HEK293 (cell line): ENCODE data around the gene MYOM1.

Source experiments
- GLIS1 ChIP-seq: fragments of 450-650 bp; formaldehyde crosslinking; IDR thresholded peaks from 2 replicates; pipeline ENCODE4 v1.5.1; 2016; ENCODE audit warnings: missing biosample characterization, missing genetic modification characterization
- MYNN ChIP-seq: fragments of 450-650 bp; formaldehyde crosslinking; IDR thresholded peaks from 2 replicates; pipeline ENCODE4 v1.5.1; 2016; ENCODE audit warnings: missing biosample characterization, missing genetic modification characterization, borderline replicate concordance
- REPIN1 ChIP-seq: fragments of 450-650 bp; formaldehyde crosslinking; IDR thresholded peaks from 2 replicates; pipeline ENCODE4 v1.5.1; 2017; ENCODE audit warnings: missing biosample characterization, missing genetic modification characterization, low read depth
- REST ChIP-seq: fragments of 450-650 bp; formaldehyde crosslinking; IDR thresholded peaks from 2 replicates; pipeline ENCODE4 v1.5.1; 2016; ENCODE audit warnings: missing biosample characterization, missing genetic modification characterization
- ZNF510 ChIP-seq: fragments of 450-650 bp; formaldehyde crosslinking; IDR thresholded peaks from 2 replicates; pipeline ENCODE4 v1.5.1; 2018; ENCODE audit warnings: mild to moderate bottlenecking, missing genetic modification characterization, missing biosample characterization; ENCODE audit not compliant: insufficient replicate concordance
- ZNF654 ChIP-seq: fragments of 450-650 bp; formaldehyde crosslinking; IDR thresholded peaks from 2 replicates; pipeline ENCODE4 v1.5.1; 2016; ENCODE audit warnings: low read depth, missing biosample characterization, missing genetic modification characterization
- ZSCAN18 ChIP-seq: fragments of 450-650 bp; formaldehyde crosslinking; IDR thresholded peaks from 2 replicates; pipeline ENCODE4 v1.5.1; 2016; ENCODE audit warnings: missing biosample characterization, missing genetic modification characterization
- TF ChIP-seq, protein P1 (sequence below): fragments of 450-650 bp; formaldehyde crosslinking; IDR thresholded peaks from 2 replicates; pipeline ENCODE4 v1.5.1; 2016; ENCODE audit warnings: missing biosample characterization, missing genetic modification characterization
- TF ChIP-seq, protein P2 (sequence below): fragments of 450-650 bp; formaldehyde crosslinking; IDR thresholded peaks from 2 replicates; pipeline ENCODE4 v1.5.1; 2016; ENCODE audit warnings: missing biosample characterization, missing genetic modification characterization
- TF ChIP-seq, protein P3 (sequence below): fragments of 450-650 bp; formaldehyde crosslinking; IDR thresholded peaks from 2 replicates; pipeline ENCODE4 v1.5.1; 2016; ENCODE audit warnings: missing biosample characterization, missing genetic modification characterization
- TF ChIP-seq, protein P4 (sequence below): fragments of 450-650 bp; formaldehyde crosslinking; IDR thresholded peaks from 2 replicates; pipeline ENCODE4 v1.5.1; 2017; ENCODE audit warnings: missing biosample characterization, missing genetic modification characterization
- TF ChIP-seq, protein P5 (sequence below): fragments of 450-650 bp; formaldehyde crosslinking; IDR thresholded peaks from 2 replicates; pipeline ENCODE4 v1.5.1; 2017; ENCODE audit warnings: missing biosample characterization, missing genetic modification characterization

- TF ChIP-seq, protein P1, sequence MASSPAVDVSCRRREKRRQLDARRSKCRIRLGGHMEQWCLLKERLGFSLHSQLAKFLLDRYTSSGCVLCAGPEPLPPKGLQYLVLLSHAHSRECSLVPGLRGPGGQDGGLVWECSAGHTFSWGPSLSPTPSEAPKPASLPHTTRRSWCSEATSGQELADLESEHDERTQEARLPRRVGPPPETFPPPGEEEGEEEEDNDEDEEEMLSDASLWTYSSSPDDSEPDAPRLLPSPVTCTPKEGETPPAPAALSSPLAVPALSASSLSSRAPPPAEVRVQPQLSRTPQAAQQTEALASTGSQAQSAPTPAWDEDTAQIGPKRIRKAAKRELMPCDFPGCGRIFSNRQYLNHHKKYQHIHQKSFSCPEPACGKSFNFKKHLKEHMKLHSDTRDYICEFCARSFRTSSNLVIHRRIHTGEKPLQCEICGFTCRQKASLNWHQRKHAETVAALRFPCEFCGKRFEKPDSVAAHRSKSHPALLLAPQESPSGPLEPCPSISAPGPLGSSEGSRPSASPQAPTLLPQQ, result no peak
- TF ChIP-seq, protein P2, sequence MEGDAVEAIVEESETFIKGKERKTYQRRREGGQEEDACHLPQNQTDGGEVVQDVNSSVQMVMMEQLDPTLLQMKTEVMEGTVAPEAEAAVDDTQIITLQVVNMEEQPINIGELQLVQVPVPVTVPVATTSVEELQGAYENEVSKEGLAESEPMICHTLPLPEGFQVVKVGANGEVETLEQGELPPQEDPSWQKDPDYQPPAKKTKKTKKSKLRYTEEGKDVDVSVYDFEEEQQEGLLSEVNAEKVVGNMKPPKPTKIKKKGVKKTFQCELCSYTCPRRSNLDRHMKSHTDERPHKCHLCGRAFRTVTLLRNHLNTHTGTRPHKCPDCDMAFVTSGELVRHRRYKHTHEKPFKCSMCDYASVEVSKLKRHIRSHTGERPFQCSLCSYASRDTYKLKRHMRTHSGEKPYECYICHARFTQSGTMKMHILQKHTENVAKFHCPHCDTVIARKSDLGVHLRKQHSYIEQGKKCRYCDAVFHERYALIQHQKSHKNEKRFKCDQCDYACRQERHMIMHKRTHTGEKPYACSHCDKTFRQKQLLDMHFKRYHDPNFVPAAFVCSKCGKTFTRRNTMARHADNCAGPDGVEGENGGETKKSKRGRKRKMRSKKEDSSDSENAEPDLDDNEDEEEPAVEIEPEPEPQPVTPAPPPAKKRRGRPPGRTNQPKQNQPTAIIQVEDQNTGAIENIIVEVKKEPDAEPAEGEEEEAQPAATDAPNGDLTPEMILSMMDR (tag by site-specific recombination), result no peak
- TF ChIP-seq, protein P3, sequence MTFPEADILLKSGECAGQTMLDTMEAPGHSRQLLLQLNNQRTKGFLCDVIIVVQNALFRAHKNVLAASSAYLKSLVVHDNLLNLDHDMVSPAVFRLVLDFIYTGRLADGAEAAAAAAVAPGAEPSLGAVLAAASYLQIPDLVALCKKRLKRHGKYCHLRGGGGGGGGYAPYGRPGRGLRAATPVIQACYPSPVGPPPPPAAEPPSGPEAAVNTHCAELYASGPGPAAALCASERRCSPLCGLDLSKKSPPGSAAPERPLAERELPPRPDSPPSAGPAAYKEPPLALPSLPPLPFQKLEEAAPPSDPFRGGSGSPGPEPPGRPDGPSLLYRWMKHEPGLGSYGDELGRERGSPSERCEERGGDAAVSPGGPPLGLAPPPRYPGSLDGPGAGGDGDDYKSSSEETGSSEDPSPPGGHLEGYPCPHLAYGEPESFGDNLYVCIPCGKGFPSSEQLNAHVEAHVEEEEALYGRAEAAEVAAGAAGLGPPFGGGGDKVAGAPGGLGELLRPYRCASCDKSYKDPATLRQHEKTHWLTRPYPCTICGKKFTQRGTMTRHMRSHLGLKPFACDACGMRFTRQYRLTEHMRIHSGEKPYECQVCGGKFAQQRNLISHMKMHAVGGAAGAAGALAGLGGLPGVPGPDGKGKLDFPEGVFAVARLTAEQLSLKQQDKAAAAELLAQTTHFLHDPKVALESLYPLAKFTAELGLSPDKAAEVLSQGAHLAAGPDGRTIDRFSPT (tag by site-specific recombination), result no peak
- no peak for TF ChIP-seq GLIS1 (tag by site-specific recombination)
- no peak for TF ChIP-seq ZNF654
- TF ChIP-seq, protein P4, sequence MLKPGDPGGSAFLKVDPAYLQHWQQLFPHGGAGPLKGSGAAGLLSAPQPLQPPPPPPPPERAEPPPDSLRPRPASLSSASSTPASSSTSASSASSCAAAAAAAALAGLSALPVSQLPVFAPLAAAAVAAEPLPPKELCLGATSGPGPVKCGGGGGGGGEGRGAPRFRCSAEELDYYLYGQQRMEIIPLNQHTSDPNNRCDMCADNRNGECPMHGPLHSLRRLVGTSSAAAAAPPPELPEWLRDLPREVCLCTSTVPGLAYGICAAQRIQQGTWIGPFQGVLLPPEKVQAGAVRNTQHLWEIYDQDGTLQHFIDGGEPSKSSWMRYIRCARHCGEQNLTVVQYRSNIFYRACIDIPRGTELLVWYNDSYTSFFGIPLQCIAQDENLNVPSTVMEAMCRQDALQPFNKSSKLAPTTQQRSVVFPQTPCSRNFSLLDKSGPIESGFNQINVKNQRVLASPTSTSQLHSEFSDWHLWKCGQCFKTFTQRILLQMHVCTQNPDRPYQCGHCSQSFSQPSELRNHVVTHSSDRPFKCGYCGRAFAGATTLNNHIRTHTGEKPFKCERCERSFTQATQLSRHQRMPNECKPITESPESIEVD, result no peak
- TF ChIP-seq, protein P5, sequence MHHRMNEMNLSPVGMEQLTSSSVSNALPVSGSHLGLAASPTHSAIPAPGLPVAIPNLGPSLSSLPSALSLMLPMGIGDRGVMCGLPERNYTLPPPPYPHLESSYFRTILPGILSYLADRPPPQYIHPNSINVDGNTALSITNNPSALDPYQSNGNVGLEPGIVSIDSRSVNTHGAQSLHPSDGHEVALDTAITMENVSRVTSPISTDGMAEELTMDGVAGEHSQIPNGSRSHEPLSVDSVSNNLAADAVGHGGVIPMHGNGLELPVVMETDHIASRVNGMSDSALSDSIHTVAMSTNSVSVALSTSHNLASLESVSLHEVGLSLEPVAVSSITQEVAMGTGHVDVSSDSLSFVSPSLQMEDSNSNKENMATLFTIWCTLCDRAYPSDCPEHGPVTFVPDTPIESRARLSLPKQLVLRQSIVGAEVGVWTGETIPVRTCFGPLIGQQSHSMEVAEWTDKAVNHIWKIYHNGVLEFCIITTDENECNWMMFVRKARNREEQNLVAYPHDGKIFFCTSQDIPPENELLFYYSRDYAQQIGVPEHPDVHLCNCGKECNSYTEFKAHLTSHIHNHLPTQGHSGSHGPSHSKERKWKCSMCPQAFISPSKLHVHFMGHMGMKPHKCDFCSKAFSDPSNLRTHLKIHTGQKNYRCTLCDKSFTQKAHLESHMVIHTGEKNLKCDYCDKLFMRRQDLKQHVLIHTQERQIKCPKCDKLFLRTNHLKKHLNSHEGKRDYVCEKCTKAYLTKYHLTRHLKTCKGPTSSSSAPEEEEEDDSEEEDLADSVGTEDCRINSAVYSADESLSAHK, result no peak
- no peak for TF ChIP-seq ZNF510 (tag by site-specific recombination)
- no peak for TF ChIP-seq ZSCAN18 (tag by site-specific recombination)
- no peak for TF ChIP-seq REPIN1
- TF ChIP-seq MYNN, result no peak
- no peak for TF ChIP-seq REST
Measured at GRCh38 chr18:3266062-3266608, 46.4 kb upstream of the MYOM1 start.
